ENCODE measurements around the gene TAMM41.
A peak's percentile ranks its signal among the peaks of the same experiment; 100 is the strongest.
"Not testable (repeated sequence)": the region's sequence is repeated elsewhere in the genome, so short reads cannot be mapped to it uniquely, and the experiment has no call there.

TAMM41 gene

GRCh38 chr3:11846281-11847266 is at the start of gene TAMM41:
TAMM41 (minus strand) TSS chr3:11846885; CDS start chr3:11846636, 249 bp downstream.
- DNase-seq = peak; percentile 59 to 83 (median 74)

- DNase-seq = no peak
Observed at GRCh38 chr3:11878837-11879236, 32.2 kb upstream of the TAMM41 start.

DNA sequence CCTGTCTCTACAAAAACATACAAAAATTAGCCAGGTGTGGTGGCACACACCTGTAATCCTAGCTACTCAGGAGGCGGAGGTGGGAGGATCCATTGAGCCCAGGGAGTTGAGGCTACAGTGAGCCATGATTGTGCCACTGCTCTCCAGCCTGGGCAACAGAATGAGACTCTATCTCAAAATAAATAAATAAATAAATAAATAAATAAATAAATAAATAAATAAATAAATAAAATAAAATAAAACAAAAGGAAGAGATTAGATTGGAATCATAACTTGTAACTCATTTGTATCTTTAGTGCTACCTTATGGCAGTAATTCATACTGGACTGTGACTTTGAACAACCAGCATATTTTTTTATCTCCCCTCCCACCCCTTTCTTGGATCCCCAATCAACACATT is 28.0 kb upstream of the TAMM41 start:
- not testable (repeated sequence) for DNase-seq

DNA sequence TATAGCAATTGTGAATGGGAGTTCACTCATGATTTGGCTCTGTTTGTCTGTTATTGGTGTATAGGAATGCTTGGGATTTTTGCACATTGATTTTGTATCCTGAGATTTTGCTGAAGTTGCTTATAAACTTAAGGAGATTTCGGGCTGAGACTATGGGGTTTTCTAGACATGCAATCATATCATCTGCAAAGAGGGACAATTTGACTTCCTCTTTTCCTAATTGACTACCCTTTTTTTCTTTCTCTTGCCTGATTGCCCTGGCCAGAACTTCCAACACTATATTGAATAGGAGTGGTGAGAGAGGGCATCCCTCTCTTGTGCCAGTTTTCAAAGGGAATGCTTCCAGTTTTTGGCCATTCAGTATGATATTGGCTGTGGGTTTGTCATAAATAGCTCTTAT is 17.1 kb upstream of the TAMM41 start:
- not testable (repeated sequence) for DNase-seq

GRCh38 chr3:11862584-11862983 is 15.9 kb upstream of the TAMM41 start:
- not testable (repeated sequence) for DNase-seq

DNA sequence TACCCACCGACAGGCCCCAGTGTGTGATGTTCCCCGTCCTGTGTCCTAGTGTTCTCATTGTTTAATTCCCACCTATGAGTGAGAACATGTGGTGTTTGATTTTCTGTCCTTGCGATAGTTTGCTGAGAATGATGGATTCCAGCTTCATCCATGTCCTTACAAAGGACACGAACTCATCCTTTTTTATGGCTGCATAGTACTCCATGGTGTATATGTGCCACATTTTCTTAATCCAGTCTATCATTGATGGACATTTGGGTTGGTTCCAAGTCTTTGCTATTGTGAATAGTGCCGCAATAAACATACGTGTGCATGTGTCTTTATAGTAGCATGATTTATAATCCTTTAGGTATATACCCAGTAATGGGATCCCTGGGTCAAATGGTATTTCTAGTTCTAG is 15.5 kb upstream of the TAMM41 start:
- not testable (repeated sequence) for DNase-seq

- DNase-seq = not testable (repeated sequence)
Observed at GRCh38 chr3:11860213-11860612, 13.5 kb upstream of the TAMM41 start.

DNA sequence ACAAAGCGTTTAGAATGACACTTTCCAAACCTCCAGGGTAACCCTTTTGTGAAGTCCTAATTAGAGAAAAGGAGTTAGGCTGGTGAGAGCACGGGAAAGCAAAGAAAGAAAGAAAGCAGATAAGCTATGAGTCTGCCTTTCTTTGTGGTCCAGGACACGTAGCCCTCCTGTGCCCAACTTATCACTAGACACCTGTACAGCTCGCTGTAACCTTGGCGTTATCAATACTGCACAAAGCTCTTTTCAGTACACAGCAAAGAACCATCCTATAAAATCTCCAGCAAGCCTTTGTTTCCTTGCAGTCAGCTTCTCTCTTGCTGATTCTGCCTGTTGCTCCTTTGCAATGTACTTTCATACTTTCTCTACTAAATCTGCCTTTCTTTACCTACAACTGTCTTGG is 6.8 kb upstream of the TAMM41 start:
- no peak for DNase-seq

DNA sequence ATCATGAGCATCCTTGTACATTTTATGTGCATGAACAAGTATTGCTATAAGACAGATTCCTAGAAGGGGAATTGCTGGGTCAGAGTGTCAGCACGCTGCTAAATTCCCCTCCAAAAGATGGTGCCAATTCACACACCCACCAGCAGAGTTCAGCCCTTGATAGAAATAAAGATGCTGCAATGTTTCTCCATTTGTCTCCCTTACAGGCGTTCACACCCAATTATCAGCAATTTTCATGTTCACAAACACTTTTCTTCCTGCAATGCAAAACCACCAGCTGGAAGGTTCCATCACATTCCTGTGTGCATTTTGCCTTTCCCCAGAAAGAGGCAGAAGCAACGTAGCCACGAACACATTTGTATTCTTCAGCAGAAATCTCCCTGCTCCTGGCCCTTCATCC is 3.3 kb upstream of the TAMM41 start:
- DNase-seq = no peak

DNA sequence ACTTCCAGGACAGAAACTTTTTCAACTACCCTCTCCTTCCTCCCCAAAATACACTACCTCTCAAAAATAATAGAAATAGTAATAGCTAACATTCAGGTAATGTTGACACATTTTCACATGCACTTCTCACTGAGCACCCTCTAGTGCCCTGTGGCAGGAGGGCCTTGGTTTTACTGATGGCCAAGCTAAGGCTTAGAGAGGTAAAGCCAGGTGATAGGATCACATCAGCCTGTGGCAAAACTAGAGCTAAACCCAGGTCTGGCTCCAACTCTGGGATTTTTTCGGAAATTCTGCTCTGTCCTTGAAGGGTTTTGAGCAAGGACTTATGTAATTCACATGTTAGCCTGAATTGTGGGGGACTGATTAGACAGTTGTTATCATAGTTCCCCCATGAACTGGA is 922 bp upstream of the TAMM41 start:
- no peak for DNase-seq

GRCh38 chr3:11845651-11846050 is 1.0 kb downstream of the TAMM41 start:
- no peak for DNase-seq

DNA sequence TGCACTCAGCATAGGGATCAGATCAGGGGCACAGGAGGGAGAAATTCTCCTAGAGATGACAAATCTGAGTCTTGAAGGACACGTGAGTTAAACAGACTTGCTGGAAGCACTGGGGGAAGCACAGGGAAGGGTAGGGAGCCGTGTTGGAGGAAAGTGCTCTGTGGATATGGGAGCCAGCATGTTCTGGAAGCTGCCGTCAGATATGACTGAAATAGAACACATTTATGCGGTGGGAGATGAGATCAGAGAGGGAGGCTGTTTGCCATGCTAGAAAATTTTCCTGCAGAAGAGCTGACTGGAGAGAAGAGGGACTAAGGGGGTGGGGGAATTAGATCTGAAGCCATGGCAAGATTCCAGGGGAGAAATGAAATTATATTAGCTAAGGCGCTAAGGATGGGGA is 1.8 kb downstream of the TAMM41 start:
- no peak for DNase-seq

- DNase-seq = no peak
Observed at GRCh38 chr3:11835028-11835639, 11.6 kb downstream of the TAMM41 start.

- no peak for DNase-seq
Observed at GRCh38 chr3:11832981-11833905, 13.4 kb downstream of the TAMM41 start.

DNA sequence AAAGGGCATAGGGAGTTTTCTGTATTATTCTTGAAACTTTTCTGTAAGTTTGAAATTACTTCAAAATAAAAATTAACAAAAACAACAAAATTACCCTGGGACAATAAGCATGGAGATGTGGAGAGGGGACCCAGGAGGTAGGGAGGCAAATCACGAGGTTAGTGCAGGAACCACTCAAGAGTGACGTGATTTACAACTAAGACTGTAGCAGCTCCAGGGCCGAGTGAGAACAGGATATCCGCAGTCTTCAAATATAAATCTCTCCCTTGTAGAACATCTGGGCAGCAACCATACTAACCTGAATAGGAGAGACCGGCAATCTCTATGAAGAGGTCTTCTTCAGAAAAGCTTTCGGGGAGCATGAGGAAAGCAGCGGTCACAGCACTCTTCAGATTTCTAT is 17.3 kb downstream of the TAMM41 start:
- DNase-seq = no peak

- DNase-seq = no peak
Observed at GRCh38 chr3:11826628-11827265, 19.9 kb downstream of the TAMM41 start.

- DNase-seq = no peak
Observed at GRCh38 chr3:11825301-11825700, 21.4 kb downstream of the TAMM41 start.

- no peak for DNase-seq
Observed at GRCh38 chr3:11820531-11821041, 26.1 kb downstream of the TAMM41 start.

GRCh38 chr3:11819146-11819689 is 27.5 kb downstream of the TAMM41 start:
- DNase-seq = no peak

DNA sequence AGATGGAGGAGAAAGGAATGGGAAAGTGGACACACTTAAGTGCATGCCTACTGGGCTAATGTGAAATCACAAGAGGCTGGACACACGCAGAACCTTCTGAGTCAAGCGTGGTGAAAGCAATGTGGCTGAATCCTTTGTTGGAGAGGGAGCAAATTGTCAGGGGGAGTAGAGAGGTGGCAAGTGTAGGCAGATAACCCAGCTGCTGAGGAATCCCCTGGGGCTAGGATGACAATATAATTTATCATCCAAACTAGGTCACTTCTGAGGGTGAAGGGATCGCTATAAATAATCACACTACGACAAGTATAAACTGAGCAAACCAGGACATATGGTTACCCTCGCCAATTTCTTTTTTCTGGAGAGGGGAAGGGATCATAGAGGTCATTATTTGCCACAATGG is 28.7 kb downstream of the TAMM41 start:
- no peak for DNase-seq

DNA sequence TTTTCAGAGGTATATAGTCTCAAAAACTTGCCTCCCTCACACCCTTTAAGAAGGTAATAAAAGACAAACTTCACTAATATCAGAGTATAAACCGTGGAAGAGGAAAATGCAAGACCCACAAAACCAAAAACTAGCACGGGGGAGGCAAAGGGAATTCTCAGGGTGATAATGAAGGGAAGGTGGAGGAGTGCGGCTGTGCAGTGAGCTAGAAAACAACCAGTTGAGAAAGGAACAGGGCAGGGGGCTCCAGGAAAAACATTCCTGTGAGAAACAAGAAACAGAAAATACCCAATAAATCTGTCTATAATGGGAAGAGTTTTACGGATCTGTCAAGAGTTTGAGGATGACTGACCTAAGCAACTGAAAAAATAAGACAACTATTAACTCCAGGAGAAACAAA is 31.6 kb downstream of the TAMM41 start:
- DNase-seq = no peak

DNA sequence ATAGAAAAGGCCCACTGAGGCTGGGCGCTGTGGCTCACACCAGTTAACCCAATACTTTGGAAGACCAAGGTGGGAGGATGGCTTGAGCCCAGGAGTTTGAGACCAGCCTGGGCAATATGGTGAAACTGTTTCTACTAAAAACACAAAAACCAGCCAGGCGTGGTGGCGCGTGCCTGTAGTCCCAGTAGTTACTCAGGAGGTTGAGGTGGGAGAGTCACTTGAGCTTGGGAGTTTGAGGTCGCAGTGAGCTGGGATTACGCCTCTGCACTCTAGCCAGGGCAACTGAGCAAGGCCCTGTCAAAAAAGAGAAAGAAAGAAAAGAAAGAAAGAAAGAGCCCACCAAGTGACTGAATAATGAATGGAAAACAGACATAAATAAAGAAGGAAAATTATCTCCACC is 32.0 kb downstream of the TAMM41 start:
- no peak for DNase-seq

Measured in activated naive CD4-positive, alpha-beta T cell (primary cell).